Measurements from ENCODE around the gene CHRNA5.
A peak's percentile ranks its signal among the peaks of the same experiment; 100 is the strongest.

The CHRNA5 gene

GRCh38 chr15:78641102-78641748, 75.9 kb downstream of the CHRNA5 start, which contains the start of gene CHRNB4:
CHRNB4 (minus strand) TSS chr15:78641210; CDS start chr15:78641133, 77 bp downstream.
- Histone ChIP-seq H3K36me3 (ENCODE audit: insufficient read depth, low read length) (no peaks in the 10 kb centered on the region), H3K4me3 (ENCODE audit: low read length) (peak within 1 kb of the TSS; percentile 13), H3K27me3 (ENCODE audit: insufficient read depth, low read length) (peaks cover 41% of the 10 kb centered on the region), H3K4me1 (ENCODE audit: insufficient read depth, low read length) (peaks cover 10% of the 10 kb centered on the region), H2AFZ (ENCODE audit: low read depth, low read length) (peak within 1 kb of the TSS; percentile 83), H3K9me3 (ENCODE audit: low read length) (no peaks in the 10 kb centered on the region)

GRCh38 chr15:78641749-78642275, 76.5 kb downstream of the CHRNA5 start:
- Histone ChIP-seq H3K27me3 (ENCODE audit: insufficient read depth, low read length) (peaks cover 39% of the 10 kb centered on the region), H3K36me3 (ENCODE audit: insufficient read depth, low read length) (no peaks in the 10 kb centered on the region), H2AFZ (ENCODE audit: low read depth, low read length) (no peak overlapping the region), H3K4me1 (ENCODE audit: insufficient read depth, low read length) (peaks cover 10% of the 10 kb centered on the region), H3K4me3 (ENCODE audit: low read length) (no peak overlapping the region), H3K9me3 (ENCODE audit: low read length) (no peaks in the 10 kb centered on the region)

GRCh38 chr15:78642331-78642730, 77.0 kb downstream of the CHRNA5 start:
- Histone ChIP-seq H3K4me3 (ENCODE audit: low read length) (no peak overlapping the region), H3K27me3 (ENCODE audit: insufficient read depth, low read length) (peaks cover 36% of the 10 kb centered on the region), H2AFZ (ENCODE audit: low read depth, low read length) (no peak overlapping the region), H3K36me3 (ENCODE audit: insufficient read depth, low read length) (no peaks in the 10 kb centered on the region), H3K9me3 (ENCODE audit: low read length) (no peaks in the 10 kb centered on the region), H3K4me1 (ENCODE audit: insufficient read depth, low read length) (peaks cover 10% of the 10 kb centered on the region)
